Calu3 (cell line): ENCODE measurements around the gene RING1. TPM values are rescaled to one million over a fixed set of nuclear protein-coding genes. Genes with fewer than 3 reads are reported as not detected.

Experiments
- BruUV-seq: library from RNA; stranded (reverse); fragments of 400-500 nt; replicated peaks from 2 replicates; lab custom pipeline; 2021; lab: Mats Ljungman, UMichigan
- CTCF ChIA-PET: fragments of 300-600 bp; sonication (Branson Sonifier 250); formaldehyde crosslinking; loops from one replicate; lab custom pipeline; 2022; ENCODE audit warnings: antibody characterized with exemption; lab: Charles Lee
- DNase-seq: peaks from one replicate; pipeline ENCODE4 v3.0.0; 2022
- H3K27ac Mint-ChIP-seq: one replicate; pipeline ENCODE4 v1.8.0; 2022; ENCODE audit warnings: mixed read lengths; ENCODE audit not compliant: unreplicated experiment
- H3K27me3 Mint-ChIP-seq: one replicate; pipeline ENCODE4 v1.8.0; 2022; ENCODE audit warnings: mixed read lengths; ENCODE audit not compliant: unreplicated experiment
- H3K36me3 Mint-ChIP-seq: one replicate; pipeline ENCODE4 v1.8.0; 2022; ENCODE audit warnings: mild to moderate bottlenecking, moderate library complexity, mixed read lengths; ENCODE audit not compliant: insufficient read depth, unreplicated experiment
- H3K4me1 Mint-ChIP-seq: one replicate; pipeline ENCODE4 v1.8.0; 2022; ENCODE audit warnings: mild to moderate bottlenecking, low read depth, mixed read lengths; ENCODE audit not compliant: unreplicated experiment
- H3K4me3 Mint-ChIP-seq: one replicate; pipeline ENCODE4 v1.8.0; 2022; ENCODE audit warnings: mild to moderate bottlenecking, low read depth, moderate library complexity, mixed read lengths; ENCODE audit not compliant: unreplicated experiment
- H3K9me3 Mint-ChIP-seq: one replicate; pipeline ENCODE4 v1.8.0; 2022; ENCODE audit warnings: low read depth, mixed read lengths; ENCODE audit not compliant: unreplicated experiment
- intact Hi-C: fragments of 100-400 bp; cut with micrococcal nuclease; formaldehyde crosslinking; loops from one replicate; pipeline ENCODE4 v1.10.0; 2022; ENCODE audit not compliant: unreplicated experiment
- total RNA-seq: library from RNA; stranded (reverse); gene quantifications from 2 replicates; pipeline ENCODE4 v1.2.3, GENCODE V29; 2022
- TF ChIP-seq, protein P1 (sequence below): fragments of 200-600 bp; IDR thresholded peaks from one replicate; pipeline ENCODE4 v1.8.0; 2022; ENCODE audit warnings: antibody characterized with exemption; ENCODE audit not compliant: unreplicated experiment

RING1 gene
- total RNA-seq, 1 experiment from 2014 or later, result 53.9 TPM

DNA sequence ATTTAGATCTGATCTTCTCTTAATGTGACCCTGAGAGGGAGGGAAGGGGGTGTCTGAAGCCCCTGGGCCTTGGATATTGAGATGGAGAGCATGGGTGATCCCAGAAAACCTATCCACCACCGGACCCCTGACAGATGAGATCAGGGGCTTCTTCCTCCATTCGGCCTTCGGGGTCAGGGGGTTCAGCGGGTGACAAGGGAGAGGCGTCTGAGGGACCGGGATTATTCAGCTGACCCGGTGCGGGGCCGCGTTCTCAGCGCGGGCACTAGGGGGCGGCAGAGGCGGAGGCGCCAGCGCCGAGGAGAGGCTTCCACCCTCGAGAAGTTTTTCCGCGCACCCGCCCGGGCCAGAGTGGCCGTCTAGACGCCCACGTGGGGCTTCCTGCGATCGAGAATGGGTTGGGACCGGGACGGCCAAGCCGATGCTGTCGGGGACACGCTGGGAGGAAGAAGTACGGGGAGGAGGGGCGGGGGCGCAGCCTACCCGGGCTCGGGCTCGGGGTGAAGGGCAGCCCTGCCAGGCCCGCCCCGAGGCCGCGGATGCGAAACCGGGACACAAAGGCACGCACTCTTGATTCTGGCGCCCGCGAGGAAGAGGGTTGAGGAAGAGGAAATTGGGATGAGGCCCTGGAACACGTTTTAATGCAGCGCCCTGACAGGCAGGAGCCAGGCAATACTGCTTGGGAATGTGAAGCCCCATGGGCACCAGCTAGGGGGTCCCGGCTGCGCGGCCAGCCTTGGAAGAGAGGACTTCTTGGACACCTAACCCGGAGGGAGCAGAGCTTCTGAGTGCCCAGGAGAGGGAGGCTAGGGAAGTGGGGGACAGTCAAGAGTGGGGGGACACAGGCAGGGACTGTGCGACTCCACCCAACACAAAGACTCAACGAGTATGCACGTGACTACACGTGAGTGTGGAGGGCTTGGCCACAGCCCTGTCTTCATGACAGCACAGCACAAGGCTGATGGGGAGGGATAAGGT, 46.7 kb upstream of the RING1 start:
- Mint-ChIP-seq H3K36me3 (peaks cover 10% of the 10 kb centered on the region), H3K4me3 (peak overlapping the region; percentile 81), H3K4me1 (peaks cover 16% of the 10 kb centered on the region), H3K27me3 (peaks cover 77% of the 10 kb centered on the region), H3K9me3 (no peaks in the 10 kb centered on the region), H3K27ac (peak overlapping the region; percentile 9)
- BruUV-seq, result no TSS peak
- CTCF ChIA-PET, result interaction anchor here (0.7 to 2.2 kb wide), 6 partner anchors 11 to 177 kb away, joined by 3 to 13 read pairs (median 4); no protein-coding TSS in a partner anchor
- TF ChIP-seq, protein P1, sequence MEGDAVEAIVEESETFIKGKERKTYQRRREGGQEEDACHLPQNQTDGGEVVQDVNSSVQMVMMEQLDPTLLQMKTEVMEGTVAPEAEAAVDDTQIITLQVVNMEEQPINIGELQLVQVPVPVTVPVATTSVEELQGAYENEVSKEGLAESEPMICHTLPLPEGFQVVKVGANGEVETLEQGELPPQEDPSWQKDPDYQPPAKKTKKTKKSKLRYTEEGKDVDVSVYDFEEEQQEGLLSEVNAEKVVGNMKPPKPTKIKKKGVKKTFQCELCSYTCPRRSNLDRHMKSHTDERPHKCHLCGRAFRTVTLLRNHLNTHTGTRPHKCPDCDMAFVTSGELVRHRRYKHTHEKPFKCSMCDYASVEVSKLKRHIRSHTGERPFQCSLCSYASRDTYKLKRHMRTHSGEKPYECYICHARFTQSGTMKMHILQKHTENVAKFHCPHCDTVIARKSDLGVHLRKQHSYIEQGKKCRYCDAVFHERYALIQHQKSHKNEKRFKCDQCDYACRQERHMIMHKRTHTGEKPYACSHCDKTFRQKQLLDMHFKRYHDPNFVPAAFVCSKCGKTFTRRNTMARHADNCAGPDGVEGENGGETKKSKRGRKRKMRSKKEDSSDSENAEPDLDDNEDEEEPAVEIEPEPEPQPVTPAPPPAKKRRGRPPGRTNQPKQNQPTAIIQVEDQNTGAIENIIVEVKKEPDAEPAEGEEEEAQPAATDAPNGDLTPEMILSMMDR, result peak; percentile 97
- DNase-seq, result peak; percentile 93
- intact Hi-C loops, result loop anchor here (1.0 to 5.0 kb wide), 2 partner anchors 44 to 87 kb away; no protein-coding TSS in a partner anchor

DNA sequence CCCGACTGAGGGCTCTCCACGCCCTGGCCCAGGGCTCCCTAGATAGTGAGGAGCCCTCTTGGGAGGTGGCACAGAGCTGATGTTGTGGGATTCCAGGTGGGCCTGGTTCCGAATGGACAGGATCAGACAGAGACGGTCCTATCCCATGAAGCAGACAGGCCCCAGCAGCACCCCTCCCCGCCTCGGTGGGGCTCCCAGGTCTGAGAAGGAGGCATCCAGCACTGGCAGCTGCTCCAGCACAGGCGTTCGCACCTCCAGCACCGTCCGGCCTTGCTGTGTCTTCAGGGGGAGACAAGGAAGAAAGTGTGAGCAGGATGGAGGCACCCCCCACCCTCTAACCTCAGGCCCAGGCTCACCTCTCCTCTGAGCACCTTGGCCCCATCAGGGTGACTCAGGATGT, 44.8 kb upstream of the RING1 start:
- no peak overlapping the region for H3K27ac Mint-ChIP-seq
- no peaks in the 10 kb centered on the region for H3K9me3 Mint-ChIP-seq
- no peak for DNase-seq
- peaks cover 10% of the 10 kb centered on the region for H3K36me3 Mint-ChIP-seq
- H3K4me3 Mint-ChIP-seq, result no peak overlapping the region
- H3K4me1 Mint-ChIP-seq, result peaks cover 16% of the 10 kb centered on the region
- H3K27me3 Mint-ChIP-seq, result peaks cover 81% of the 10 kb centered on the region
- intact Hi-C loops, result loop anchor here (5.0 kb wide), 1 partner anchor 46 kb away; no protein-coding TSS in a partner anchor
- TF ChIP-seq, protein P1, result no peak
- CTCF ChIA-PET, result interaction anchor here (0.9 to 1.4 kb wide), 2 partner anchors 9 to 125 kb away, joined by 3 read pairs; partner anchors contain the start of genes PFDN6 and WDR46
- BruUV-seq, result no TSS peak

DNA sequence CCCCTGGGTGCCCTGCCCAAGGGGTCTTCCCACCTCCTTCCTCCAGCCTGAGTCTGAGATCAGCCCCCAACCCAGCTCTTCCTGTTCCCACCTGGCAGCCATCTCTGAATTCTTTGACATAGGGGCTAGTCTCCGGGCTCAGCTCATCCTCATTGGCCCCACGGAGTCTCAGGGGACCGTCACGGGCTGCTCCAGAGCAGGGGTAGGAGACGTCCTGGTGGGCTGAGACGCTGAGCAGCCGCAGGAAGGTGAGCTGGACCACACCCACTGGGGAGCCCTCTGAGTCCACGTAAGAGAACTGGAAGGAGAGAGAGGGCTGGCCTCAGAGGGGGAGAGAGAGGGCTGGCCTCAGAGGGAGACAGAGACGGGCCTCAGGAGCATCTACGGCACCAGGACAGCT, 44.1 kb upstream of the RING1 start:
- intact Hi-C loops, result loop anchor here (5.0 kb wide), 1 partner anchor 47 kb away; no protein-coding TSS in a partner anchor
- H3K36me3 Mint-ChIP-seq, result peaks cover 10% of the 10 kb centered on the region
- no peak for DNase-seq
- peaks cover 81% of the 10 kb centered on the region for H3K27me3 Mint-ChIP-seq
- H3K4me1 Mint-ChIP-seq, result peaks cover 16% of the 10 kb centered on the region
- BruUV-seq, result no TSS peak
- no peak overlapping the region for H3K27ac Mint-ChIP-seq
- H3K9me3 Mint-ChIP-seq, result no peaks in the 10 kb centered on the region
- H3K4me3 Mint-ChIP-seq, result no peak overlapping the region
- TF ChIP-seq, protein P1, result no peak
- CTCF ChIA-PET, result interaction anchor here (0.6 to 1.4 kb wide), 3 partner anchors 8 to 649 kb away, joined by 3 to 4 read pairs (median 3); partner anchors contain the start of genes PFDN6 and WDR46

DNA sequence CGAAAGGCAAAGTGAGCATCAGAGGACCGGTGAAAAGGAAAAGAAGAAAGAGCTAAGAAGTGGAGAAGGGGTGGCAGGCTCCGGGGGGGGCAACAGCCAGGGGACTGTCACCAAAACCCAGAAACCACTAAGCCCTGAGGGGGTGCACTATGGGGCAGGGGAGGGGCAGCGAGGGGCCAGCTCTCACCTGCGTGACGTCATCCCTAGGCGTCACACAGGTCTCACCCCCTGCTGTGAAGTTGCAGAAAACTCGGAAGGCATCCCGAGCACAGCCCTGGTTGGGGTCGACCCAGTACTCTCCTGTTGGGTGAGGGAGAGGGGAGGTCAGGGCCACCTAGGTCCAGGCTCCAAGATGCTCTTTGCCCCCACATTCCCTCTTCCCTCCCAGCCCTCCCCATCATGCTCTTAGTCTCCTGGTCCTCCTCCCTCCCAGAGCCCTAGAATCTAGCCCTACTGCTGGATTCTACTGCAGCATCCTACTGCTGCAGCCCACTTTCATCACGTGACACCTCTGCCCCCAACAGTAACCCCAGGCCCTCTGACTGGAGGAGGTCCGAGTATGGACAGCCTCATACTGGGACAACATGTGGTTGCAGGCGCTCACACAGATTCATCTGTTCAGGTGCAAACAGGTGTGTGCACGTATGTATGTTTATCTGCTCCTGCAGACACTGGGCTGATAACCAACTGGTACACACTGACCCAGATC, 43.5 kb upstream of the RING1 start:
- Mint-ChIP-seq H3K27ac (no peak overlapping the region), H3K27me3 (peaks cover 87% of the 10 kb centered on the region), H3K4me3 (no peak overlapping the region), H3K36me3 (peaks cover 10% of the 10 kb centered on the region), H3K9me3 (no peaks in the 10 kb centered on the region), H3K4me1 (peaks cover 16% of the 10 kb centered on the region)
- no TSS peak for BruUV-seq
- DNase-seq, result no peak
- TF ChIP-seq, protein P1, result no peak
- intact Hi-C loops, result loop anchor here (5.0 kb wide), 1 partner anchor 48 kb away; no protein-coding TSS in a partner anchor
- CTCF ChIA-PET, result interaction anchor here (0.6 to 1.4 kb wide), 2 partner anchors 124 to 648 kb away, joined by 3 to 4 read pairs; partner anchors contain the start of genes PFDN6 and WDR46
